ENCODE data around the gene FILIP1L.

GRCh38 chr3:100079328-100079727 lies 35.0 kb downstream of the FILIP1L start:
- TF ChIP-seq CTCF (IDR thresholded peaks at IDR 0.05; ENCODE audit: low read length) (no peak), EZH2 (optimal IDR thresholded peaks at IDR 0.05; ENCODE audit: low read depth, low read length) (no peak)

Data from MM.1S (cell line).